ENCODE data around the gene TENM4.

The TENM4 gene

GRCh38 chr11:79102840-79103239 is 338.0 kb downstream of the TENM4 start:
- no peak for DNase-seq

- no peak for DNase-seq
Measured at GRCh38 chr11:79101656-79102055, 339.2 kb downstream of the TENM4 start.

- DNase-seq = no peak
Measured at GRCh38 chr11:79100093-79100910, 340.5 kb downstream of the TENM4 start.

- no peak for DNase-seq
Measured at GRCh38 chr11:79098146-79098545, 342.7 kb downstream of the TENM4 start.

GRCh38 chr11:79097246-79097875 is 343.5 kb downstream of the TENM4 start:
- DNase-seq = no peak

GRCh38 chr11:79095424-79095823 is 345.4 kb downstream of the TENM4 start:
- no peak for DNase-seq

- DNase-seq = no peak
Measured at GRCh38 chr11:79094616-79095015, 346.2 kb downstream of the TENM4 start.

- no peak for DNase-seq
Measured at GRCh38 chr11:79092791-79093353, 348.0 kb downstream of the TENM4 start.

- no peak for DNase-seq
Measured at GRCh38 chr11:79090191-79090705, 350.6 kb downstream of the TENM4 start.

- no peak for DNase-seq
Measured at GRCh38 chr11:79089601-79090000, 351.2 kb downstream of the TENM4 start.

GRCh38 chr11:79088967-79089366 is 351.9 kb downstream of the TENM4 start:
- no peak for DNase-seq

GRCh38 chr11:79087961-79088318 is 352.9 kb downstream of the TENM4 start:
- no peak for DNase-seq

- DNase-seq = no peak
Measured at GRCh38 chr11:79087238-79087960, 353.4 kb downstream of the TENM4 start.

GRCh38 chr11:79086056-79086455 is 354.8 kb downstream of the TENM4 start:
- no peak for DNase-seq

GRCh38 chr11:79084382-79084781 is 356.4 kb downstream of the TENM4 start:
- no peak for DNase-seq

GRCh38 chr11:79083352-79083751 is 357.5 kb downstream of the TENM4 start:
- no peak for DNase-seq

GRCh38 chr11:79082907-79083306 is 357.9 kb downstream of the TENM4 start:
- DNase-seq = no peak

GRCh38 chr11:79082280-79082679 is 358.6 kb downstream of the TENM4 start:
- DNase-seq = no peak

- no peak for DNase-seq
Measured at GRCh38 chr11:79081471-79082031, 359.3 kb downstream of the TENM4 start.

GRCh38 chr11:79080551-79080950 is 360.3 kb downstream of the TENM4 start:
- DNase-seq = no peak

GRCh38 chr11:79078999-79079398 is 361.8 kb downstream of the TENM4 start:
- no peak for DNase-seq

- no peak for DNase-seq
Measured at GRCh38 chr11:79078456-79078855, 362.4 kb downstream of the TENM4 start.

Data from activated CD4-positive, CD25-positive, alpha-beta regulatory T cell treated with anti-CD3 and anti-CD28 coated beads, Interleukin-2, amount 50 U/mL, for 72 hours (primary cell).